Mesenchymal stem cell (in vitro differentiated cells and primary cell): ENCODE results near the gene CD2BP2.

Experiments
- DNase-seq: peaks from one replicate; pipeline ENCODE4 v3.0.0-alpha.2; 2013
- H2AFZ ChIP-seq: one replicate; pipeline ENCODE4 v1.6.1; 2013; ENCODE audit warnings: low read depth, mild to moderate bottlenecking, control low read depth, inconsistent platforms, low read length, moderate library complexity
- H2AK5ac ChIP-seq: 2 replicates; pipeline ENCODE4 v1.6.1; 2013; ENCODE audit warnings: low read length, moderate library complexity, mild to moderate bottlenecking, inconsistent platforms; ENCODE audit not compliant: severe bottlenecking
- H2BK120ac ChIP-seq: one replicate; pipeline ENCODE4 v1.6.1; 2013; ENCODE audit warnings: low read depth, mild to moderate bottlenecking, inconsistent platforms, low read length, moderate library complexity
- H2BK12ac ChIP-seq, 2 experiments: one replicate each; pipeline ENCODE4 v1.6.1; 2013; ENCODE audit warnings: inconsistent platforms in 2 of 2, low read length in 2 of 2, mild to moderate bottlenecking in 2 of 2, moderate library complexity in 2 of 2, control low read depth in 1 of 2
- H2BK15ac ChIP-seq: one replicate; pipeline ENCODE4 v1.6.1; 2013; ENCODE audit warnings: mild to moderate bottlenecking, low read depth, inconsistent platforms; ENCODE audit not compliant: poor library complexity, severe bottlenecking
- H2BK5ac ChIP-seq: 2 replicates; pipeline ENCODE4 v1.6.1; 2013; ENCODE audit warnings: low read depth, mild to moderate bottlenecking, low read length, control low read depth, inconsistent platforms; ENCODE audit not compliant: poor library complexity, severe bottlenecking
- H3K14ac ChIP-seq, 2 experiments: one replicate each; pipeline ENCODE4 v1.6.1; 2013; ENCODE audit warnings: inconsistent platforms in 2 of 2, low read length in 2 of 2, control low read depth in 1 of 2, mild to moderate bottlenecking in 1 of 2, moderate library complexity in 1 of 2
- H3K18ac ChIP-seq, 2 experiments: one replicate each; pipeline ENCODE4 v1.6.1; 2013; ENCODE audit warnings: inconsistent platforms in 2 of 2, low read length in 2 of 2, control low read depth in 1 of 2, low read depth in 1 of 2, mild to moderate bottlenecking in 1 of 2
- H3K23ac ChIP-seq, 2 experiments: one replicate each; pipeline ENCODE4 v1.6.1; 2013; ENCODE audit warnings: inconsistent platforms in 2 of 2, low read length in 2 of 2, mild to moderate bottlenecking in 2 of 2, moderate library complexity in 2 of 2, control low read depth in 1 of 2
- H3K27ac ChIP-seq: 2 replicates; pipeline ENCODE4 v1.5.1; 2013; ENCODE audit warnings: mild to moderate bottlenecking, moderate library complexity, low read length, control low read depth, inconsistent platforms; ENCODE audit not compliant: poor library complexity, severe bottlenecking
- H3K27me3 ChIP-seq, 2 experiments: 2 replicates each; pipeline versions ENCODE4 v1.6.1 to v1.7.0; 2013; ENCODE audit warnings: low read length in 2 of 2, mild to moderate bottlenecking in 2 of 2, moderate library complexity in 2 of 2, control low read depth in 1 of 2, inconsistent platforms in 1 of 2; ENCODE audit not compliant: control insufficient read depth in 1 of 2, insufficient read depth in 1 of 2
- H3K36me3 ChIP-seq, 2 experiments: 2 replicates each; pipeline versions ENCODE4 v1.6.1 to v1.7.0; 2013; ENCODE audit warnings: low read length in 2 of 2, control low read depth in 1 of 2, inconsistent platforms in 1 of 2, low read depth in 1 of 2, mild to moderate bottlenecking in 1 of 2; ENCODE audit not compliant: insufficient read depth in 2 of 2, control insufficient read depth in 1 of 2
- H3K4ac ChIP-seq, 2 experiments: one replicate each; pipeline ENCODE4 v1.6.1; 2013; ENCODE audit warnings: inconsistent platforms in 2 of 2, low read length in 2 of 2, mild to moderate bottlenecking in 2 of 2, moderate library complexity in 2 of 2, control low read depth in 1 of 2, low read depth in 1 of 2
- H3K4me1 ChIP-seq: 2 replicates; pipeline ENCODE4 v1.6.1; 2013; ENCODE audit warnings: low read depth, low read length, control low read depth; ENCODE audit not compliant: control insufficient read depth, insufficient read depth
- H3K4me2 ChIP-seq: 2 replicates; pipeline ENCODE4 v1.6.1; 2013; ENCODE audit warnings: low read length, mild to moderate bottlenecking, inconsistent platforms; ENCODE audit not compliant: poor library complexity, severe bottlenecking
- H3K4me3 ChIP-seq, 2 experiments: 2 replicates each; pipeline versions ENCODE4 v1.5.1 to v1.7.0; 2013; ENCODE audit warnings: low read length in 2 of 2, mild to moderate bottlenecking in 2 of 2, control low read depth in 1 of 2, low read depth in 1 of 2; ENCODE audit not compliant: insufficient read depth in 1 of 2
- H3K79me1 ChIP-seq: replicated peaks from 2 replicates; pipeline ENCODE4 v1.6.1; 2013; ENCODE audit warnings: mild to moderate bottlenecking, control low read depth, low read length, inconsistent platforms; ENCODE audit not compliant: poor library complexity, severe bottlenecking
- H3K9ac ChIP-seq: 2 replicates; pipeline ENCODE4 v1.7.0; 2013; ENCODE audit warnings: mild to moderate bottlenecking, low read length, moderate library complexity
- H3K9me3 ChIP-seq: 2 replicates; pipeline ENCODE4 v1.7.0; 2013; ENCODE audit warnings: mild to moderate bottlenecking, low read length; ENCODE audit not compliant: control insufficient read depth
- H4K8ac ChIP-seq: one replicate; pipeline ENCODE4 v1.6.1; 2013; ENCODE audit warnings: inconsistent platforms, mild to moderate bottlenecking, low read length, moderate library complexity
- H4K91ac ChIP-seq: one replicate; pipeline ENCODE4 v1.6.1; 2013; ENCODE audit warnings: mild to moderate bottlenecking, low read length, inconsistent platforms
- WGBS: methylation state at CpG from one replicate; pipeline ENCODE4 v1.1.7; 2013; ENCODE audit warnings: mixed read lengths; 5-methylcytosine and 5-hydroxymethylcytosine counted together

The CD2BP2 gene

DNA sequence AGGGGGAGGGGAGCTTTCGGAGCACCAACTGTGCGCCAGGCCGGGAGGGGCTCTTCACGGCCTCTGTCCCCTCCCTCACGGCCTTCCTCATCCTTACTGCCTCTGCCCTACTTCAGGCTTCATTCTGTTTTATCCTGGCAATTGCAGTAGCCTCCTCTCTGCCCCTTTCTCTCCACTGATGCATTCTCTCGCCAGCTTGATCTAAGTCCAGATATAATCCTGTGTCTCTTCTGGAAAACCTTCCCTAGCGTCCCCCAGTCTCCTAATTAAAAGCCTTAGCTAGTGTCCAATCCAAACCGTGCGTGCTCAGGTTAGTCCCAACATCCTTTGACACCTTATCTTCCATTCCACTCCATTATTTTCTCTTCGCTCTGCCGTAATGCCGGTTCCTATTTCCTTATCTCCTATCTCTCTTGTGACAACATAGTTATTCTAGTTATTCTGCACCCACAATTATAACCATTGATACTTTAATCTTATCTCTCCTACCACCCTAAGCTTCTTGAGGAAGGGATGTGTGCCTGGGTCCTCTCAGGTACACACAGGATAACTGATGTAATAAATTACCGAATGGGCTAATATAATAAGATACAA is 41.0 kb upstream of the CD2BP2 start:
- DNase-seq, result no peak
- peak overlapping the region in 1 of 2 experiments; percentile 73 for H2BK12ac ChIP-seq
- no peaks in the 10 kb centered on the region for H3K9me3 ChIP-seq
- no peak overlapping the region for H2BK15ac ChIP-seq
- peak overlapping the region; percentile 93 for H2AFZ ChIP-seq
- H3K9ac ChIP-seq, result peak overlapping the region; percentile 96
- peak overlapping the region; percentile 42 for H3K27ac ChIP-seq
- H3K14ac ChIP-seq, result peak overlapping the region in 1 of 2 experiments; percentile 92
- H3K4me3 ChIP-seq, result peak overlapping the region; percentile 93 to 95
- H2BK5ac ChIP-seq, result no peak overlapping the region
- peaks cover 13 to 22% of the 10 kb centered on the region in 2 experiments for H3K36me3 ChIP-seq
- H3K18ac ChIP-seq, result peak overlapping the region in 1 of 2 experiments; percentile 90
- H2AK5ac ChIP-seq, result no peak overlapping the region
- H3K27me3 ChIP-seq, result no peaks in the 10 kb centered on the region
- H3K23ac ChIP-seq, result peak overlapping the region in 1 of 2 experiments; percentile 95
- H4K91ac ChIP-seq, result no peak overlapping the region
- peak overlapping the region; percentile 97 for H3K4me2 ChIP-seq
- H2BK120ac ChIP-seq, result no peak overlapping the region
- H3K4ac ChIP-seq, result peak overlapping the region in 1 of 2 experiments; percentile 71
- WGBS, result 19% methylated on average over 12 of the region's 13 CpGs
- H3K79me1 ChIP-seq, result peaks cover 15% of the 10 kb centered on the region
- peaks cover 18% of the 10 kb centered on the region for H3K4me1 ChIP-seq
- H4K8ac ChIP-seq, result peak overlapping the region; percentile 73

GRCh38 chr16:30395155-30395991 is 40.3 kb upstream of the CD2BP2 start, which contains the start of gene ZNF48:
Gene ZNF48 (plus strand): TSS chr16:30395420. CDS start chr16:30395795, 375 bp downstream.
- Histone ChIP-seq H3K4me3 (peak within 1 kb of the TSS; percentile 93 to 95), H2BK15ac (peak within 1 kb of the TSS; percentile 58), H3K23ac (peak within 1 kb of the TSS in 1 of 2 experiments; percentile 95), H2AK5ac (peak within 1 kb of the TSS; percentile 24), H2BK120ac (peak within 1 kb of the TSS; percentile 50), H3K4ac (peak within 1 kb of the TSS; percentile 66 to 78), H2BK12ac (peak within 1 kb of the TSS in 1 of 2 experiments; percentile 73), H3K4me1 (peaks cover 18% of the 10 kb centered on the region), H3K14ac (peak within 1 kb of the TSS in 1 of 2 experiments; percentile 92), H3K36me3 (peaks cover 13 to 22% of the 10 kb centered on the region in 2 experiments), H3K27me3 (no peaks in the 10 kb centered on the region), H2AFZ (peak within 1 kb of the TSS; percentile 93), H2BK5ac (no peak within 1 kb of the TSS), H3K9me3 (no peaks in the 10 kb centered on the region), H4K8ac (peak within 1 kb of the TSS; percentile 83), H3K79me1 (peaks cover 15% of the 10 kb centered on the region), H3K4me2 (peak within 1 kb of the TSS; percentile 97), H3K18ac (peak within 1 kb of the TSS; percentile 72 to 95), H3K27ac (peak within 1 kb of the TSS; percentile 77), H3K9ac (peak within 1 kb of the TSS; percentile 96), H4K91ac (peak within 1 kb of the TSS; percentile 53)
- peak; percentile 90 for DNase-seq
- under 1% methylated on average over 82 of the region's 103 CpGs for WGBS

DNA sequence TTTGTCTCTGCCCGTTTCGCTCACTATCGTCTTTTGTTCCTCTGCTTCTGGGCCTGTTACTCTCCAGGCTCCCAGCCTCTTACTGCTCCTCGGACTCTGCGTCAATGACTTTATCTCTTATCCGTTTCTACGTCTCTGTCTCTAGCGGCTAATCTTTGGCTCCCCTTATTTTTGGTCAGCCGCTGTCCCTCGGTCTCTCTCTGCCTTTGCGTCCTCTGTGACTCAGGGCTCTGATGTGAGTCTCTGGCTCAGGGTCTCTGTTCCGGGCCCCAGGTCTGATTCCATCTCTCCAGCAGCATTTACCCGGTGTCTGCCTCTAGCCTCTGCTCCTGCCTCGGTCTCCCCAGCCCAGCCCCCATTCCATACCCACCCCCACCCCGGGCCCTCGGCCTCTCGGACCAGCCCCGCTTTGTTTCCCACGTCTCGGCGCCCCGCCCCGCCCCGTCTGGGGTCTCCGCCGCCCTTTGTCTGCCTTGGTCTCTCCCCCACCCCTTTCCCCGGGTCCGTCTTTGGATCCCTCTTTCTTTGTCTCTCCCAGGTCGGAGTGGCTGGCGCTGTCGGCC is 39.6 kb upstream of the CD2BP2 start:
- WGBS, result 2% methylated on average over 21 of the region's 31 CpGs
- H2BK5ac ChIP-seq, result no peak overlapping the region
- no peaks in the 10 kb centered on the region for H3K27me3 ChIP-seq
- H3K4me1 ChIP-seq, result peaks cover 13% of the 10 kb centered on the region
- H2BK15ac ChIP-seq, result no peak overlapping the region
- H2AK5ac ChIP-seq, result peak overlapping the region; percentile 24
- H3K4ac ChIP-seq, result peak overlapping the region; percentile 66 to 78
- peak overlapping the region; percentile 64 for H2AFZ ChIP-seq
- peak overlapping the region; percentile 96 for H3K9ac ChIP-seq
- peak overlapping the region; percentile 72 to 95 for H3K18ac ChIP-seq
- peak overlapping the region; percentile 50 for H2BK120ac ChIP-seq
- H3K14ac ChIP-seq, result peak overlapping the region in 1 of 2 experiments; percentile 72
- H3K27ac ChIP-seq, result peak overlapping the region; percentile 77
- H2BK12ac ChIP-seq, result no peak overlapping the region
- peak overlapping the region; percentile 30 for H4K91ac ChIP-seq
- peaks cover 15% of the 10 kb centered on the region for H3K79me1 ChIP-seq
- peaks cover 13 to 22% of the 10 kb centered on the region in 2 experiments for H3K36me3 ChIP-seq
- H3K23ac ChIP-seq, result peak overlapping the region in 1 of 2 experiments; percentile 63
- peak overlapping the region; percentile 93 to 95 for H3K4me3 ChIP-seq
- H3K9me3 ChIP-seq, result no peaks in the 10 kb centered on the region
- H4K8ac ChIP-seq, result peak overlapping the region; percentile 83
- peak; percentile 80 for DNase-seq
- H3K4me2 ChIP-seq, result peak overlapping the region; percentile 74
